Type B pancreatic cell (in vitro differentiated cells): Measurements from ENCODE around the gene BBLN. TPM values are rescaled to one million over a fixed set of nuclear protein-coding genes. Genes with fewer than 3 reads are reported as not detected.

Experiments used
- DNase-seq: peaks from one replicate; pipeline ENCODE4 v3.0.0; 2021; ENCODE audit warnings: mixed read lengths; ENCODE audit not compliant: unreplicated experiment; ENCODE audit errors: extremely low spot score
- H3K27ac Mint-ChIP-seq: 2 replicates; pipeline ENCODE4 v1.8.0; 2021; ENCODE audit warnings: mild to moderate bottlenecking, mixed read lengths
- H3K27me3 Mint-ChIP-seq: 2 replicates; pipeline ENCODE4 v1.8.0; 2021; ENCODE audit warnings: mixed read lengths
- H3K36me3 Mint-ChIP-seq: 2 replicates; pipeline ENCODE4 v1.8.0; 2021; ENCODE audit warnings: mixed read lengths
- H3K4me1 Mint-ChIP-seq: one replicate; pipeline ENCODE4 v1.8.0; 2021; ENCODE audit warnings: mixed read lengths; ENCODE audit not compliant: unreplicated experiment
- H3K4me3 Mint-ChIP-seq: 2 replicates; pipeline ENCODE4 v1.8.0; 2021; ENCODE audit warnings: mild to moderate bottlenecking, mixed read lengths
- H3K9me3 Mint-ChIP-seq: 2 replicates; pipeline ENCODE4 v1.8.0; 2021; ENCODE audit warnings: mixed read lengths
- CTCF ChIP-seq: fragments of 200-600 bp; sonication (generic); conservative IDR thresholded peaks from 2 replicates; pipeline ENCODE4 v1.5.0; 2021; ENCODE audit warnings: antibody characterized with exemption, mild to moderate bottlenecking
- total RNA-seq: library from RNA; stranded (reverse); gene quantifications from 2 replicates; pipeline ENCODE4 v1.2.1, GENCODE V29; 2021; ENCODE audit warnings: low replicate concordance

The BBLN gene
- total RNA-seq, 1 donor from 2014 or later: 108 TPM

GRCh38 chr9:128136816-128137793 lies 23.0 kb upstream of the BBLN start:
- TF ChIP-seq CTCF: no peak
- H3K36me3 Mint-ChIP-seq: no peaks in the 10 kb centered on the region
- no peak overlapping the region for H3K4me3 Mint-ChIP-seq
- no peaks in the 10 kb centered on the region for H3K9me3 Mint-ChIP-seq
- peaks cover 33% of the 10 kb centered on the region for H3K4me1 Mint-ChIP-seq
- peaks cover 5% of the 10 kb centered on the region for H3K27me3 Mint-ChIP-seq
- DNase-seq: no peak
- no peak overlapping the region for H3K27ac Mint-ChIP-seq

GRCh38 chr9:128138001-128138400 lies 22.1 kb upstream of the BBLN start:
- Mint-ChIP-seq H3K27ac (no peak overlapping the region), H3K36me3 (no peaks in the 10 kb centered on the region), H3K4me3 (no peak overlapping the region), H3K9me3 (no peaks in the 10 kb centered on the region), H3K27me3 (peaks cover 4% of the 10 kb centered on the region), H3K4me1 (peaks cover 24% of the 10 kb centered on the region)
- DNase-seq: no peak
- no peak for TF ChIP-seq CTCF

- H3K4me3 Mint-ChIP-seq: no peak overlapping the region
- no peaks in the 10 kb centered on the region for H3K36me3 Mint-ChIP-seq
- DNase-seq: no peak
- H3K9me3 Mint-ChIP-seq: no peaks in the 10 kb centered on the region
- TF ChIP-seq CTCF: no peak
- no peaks in the 10 kb centered on the region for H3K27me3 Mint-ChIP-seq
- no peak overlapping the region for H3K27ac Mint-ChIP-seq
- peaks cover 24% of the 10 kb centered on the region for H3K4me1 Mint-ChIP-seq
Observed at GRCh38 chr9:128139621-128140020, 20.4 kb upstream of the BBLN start.

- peaks cover 17% of the 10 kb centered on the region for H3K4me1 Mint-ChIP-seq
- DNase-seq: no peak
- TF ChIP-seq CTCF: no peak
Observed at GRCh38 chr9:128141604-128142003, 18.5 kb upstream of the BBLN start.

GRCh38 chr9:128142061-128142460 lies 18.0 kb upstream of the BBLN start:
- Mint-ChIP-seq H3K4me3 (no peak overlapping the region), H3K36me3 (no peaks in the 10 kb centered on the region), H3K27me3 (no peaks in the 10 kb centered on the region), H3K4me1 (peaks cover 15% of the 10 kb centered on the region), H3K27ac (no peak overlapping the region), H3K9me3 (no peaks in the 10 kb centered on the region)
- DNase-seq: no peak
- TF ChIP-seq CTCF: no peak

More at GRCh38 chr9:128141604-128142003, 18.5 kb upstream of the BBLN start:
- Mint-ChIP-seq H3K4me3 (no peak overlapping the region), H3K27ac (no peak overlapping the region), H3K36me3 (no peaks in the 10 kb centered on the region), H3K9me3 (no peaks in the 10 kb centered on the region), H3K27me3 (no peaks in the 10 kb centered on the region)
